ENCODE measurements around the gene VASP.

The VASP gene

DNA sequence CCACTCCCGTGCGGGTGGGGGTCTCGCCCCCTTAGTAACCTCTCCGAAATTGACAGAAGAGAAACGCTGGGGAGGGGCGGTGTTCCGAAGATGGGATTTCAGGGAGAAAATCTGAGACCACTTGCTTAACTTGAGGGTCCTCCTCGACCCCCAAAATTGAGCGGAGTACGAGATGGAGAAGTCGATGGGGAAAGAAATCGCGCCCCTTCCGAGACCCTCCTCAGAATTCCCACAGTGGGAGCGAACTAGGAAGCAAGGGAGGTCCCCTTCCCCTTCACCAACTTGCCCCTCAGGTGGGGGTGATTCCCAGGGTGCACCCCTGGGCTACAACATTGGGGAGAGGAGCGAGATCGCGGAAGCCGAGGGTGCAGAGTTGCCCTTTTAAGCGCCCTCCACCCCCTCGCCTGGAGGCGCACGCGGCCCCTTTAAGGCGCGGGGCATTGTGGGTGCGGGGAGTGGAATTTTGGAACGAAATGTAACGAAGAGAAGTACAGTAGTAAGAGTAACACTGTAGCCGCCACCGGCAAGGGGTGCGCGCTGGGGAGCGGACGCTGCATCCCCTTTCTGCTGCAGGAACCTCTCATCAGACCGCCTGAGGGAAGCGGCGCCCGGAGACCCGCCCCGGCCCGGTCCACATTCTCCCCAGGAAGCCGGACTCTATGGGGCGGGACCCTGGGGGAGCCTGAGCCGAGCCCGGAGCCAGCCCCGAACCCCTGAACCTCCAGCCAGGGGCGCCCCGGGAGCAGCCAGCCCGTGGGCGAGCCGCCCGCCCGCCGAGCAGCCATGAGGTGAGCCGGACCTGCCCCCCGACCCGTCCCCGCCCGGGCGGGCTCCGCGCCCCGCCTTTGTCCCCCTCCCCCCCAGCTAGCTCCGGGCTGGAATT is at the start of gene VASP:
Gene VASP (plus strand): TSS at position 491 of the 883 bp plus-strand sequence. CDS start 293 bp downstream, at position 784.
- DNase-seq, result peak; percentile 88 to 90
- no peak for TF ChIP-seq GATA1 (IDR thresholded peaks at IDR 0.05; ENCODE audit: low read depth, low read length)
- peak; percentile 93 for TF ChIP-seq POLR2A (IDR thresholded peaks at IDR 0.05; ENCODE audit: low read length)

DNA sequence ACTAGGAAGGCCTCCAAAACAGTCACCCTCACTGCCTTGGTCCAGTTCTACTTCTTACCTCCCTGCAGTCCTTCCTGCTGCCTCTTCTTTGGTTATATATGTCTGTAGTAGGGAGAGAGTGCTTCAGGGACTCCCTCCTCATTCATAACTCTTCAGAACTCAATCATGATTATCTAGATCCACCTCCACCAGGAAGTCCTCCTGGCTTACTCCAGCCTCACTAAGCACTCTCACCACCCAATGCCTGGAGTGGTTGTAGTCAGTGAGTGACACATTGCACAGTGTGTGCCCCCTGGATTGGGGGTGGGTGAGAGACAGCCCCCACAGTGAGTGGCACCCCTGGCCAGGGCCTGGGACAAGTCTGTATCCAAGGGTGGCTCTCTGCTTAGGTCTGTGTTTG is 49.5 kb upstream of the VASP start:
- TF ChIP-seq POLR2A (IDR thresholded peaks at IDR 0.05; ENCODE audit: low read length), result no peak
- no peak for TF ChIP-seq GATA1 (IDR thresholded peaks at IDR 0.05; ENCODE audit: low read depth, low read length)
- DNase-seq, result no peak

GRCh38 chr19:45460807-45461347 is 46.4 kb upstream of the VASP start:
- TF ChIP-seq POLR2A (IDR thresholded peaks at IDR 0.05; ENCODE audit: low read length), result no peak
- no peak for TF ChIP-seq GATA1 (IDR thresholded peaks at IDR 0.05; ENCODE audit: low read depth, low read length)
- no peak for DNase-seq

DNA sequence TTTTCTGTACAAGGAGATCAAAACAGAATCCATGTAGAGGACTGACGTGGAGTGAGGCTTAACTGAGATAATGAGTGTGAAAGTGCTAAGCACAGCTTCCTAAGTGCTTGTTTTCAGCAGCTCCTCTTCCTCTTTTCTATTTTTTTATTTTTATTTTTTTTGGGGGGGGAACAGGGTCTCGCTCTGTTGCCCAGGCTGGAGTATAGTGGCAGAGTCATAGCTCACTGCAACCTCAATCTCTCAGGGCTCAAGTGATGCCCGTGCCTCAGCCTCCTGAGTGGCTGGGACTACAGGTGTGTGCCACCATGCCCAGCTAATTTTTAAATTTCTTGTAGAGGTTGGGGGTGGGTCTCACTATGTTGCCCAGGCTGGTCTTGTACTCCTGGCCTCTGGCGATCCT is 45.1 kb upstream of the VASP start:
- TF ChIP-seq POLR2A (IDR thresholded peaks at IDR 0.05; ENCODE audit: low read length) (no peak), GATA1 (IDR thresholded peaks at IDR 0.05; ENCODE audit: low read depth, low read length) (no peak)
- no peak for DNase-seq

DNA sequence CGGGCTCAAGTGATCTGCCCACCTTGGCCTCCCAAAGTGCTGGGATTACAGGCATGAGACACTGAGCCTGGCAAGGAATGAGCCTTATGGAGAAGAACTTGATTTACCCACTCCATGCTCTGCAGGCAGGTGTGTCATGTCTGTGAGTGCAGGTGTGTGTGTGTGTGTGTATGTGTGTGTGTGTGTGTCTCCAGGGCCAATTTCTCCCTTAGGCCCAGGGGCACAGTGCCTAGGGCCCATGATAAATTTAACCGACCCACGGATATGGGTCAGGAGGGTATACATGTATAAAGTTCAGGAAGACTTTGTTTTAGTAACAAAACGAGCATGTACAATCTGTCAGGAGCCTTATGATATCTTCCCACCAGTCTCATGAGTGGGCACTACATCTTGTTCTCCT is 44.0 kb upstream of the VASP start:
- TF ChIP-seq GATA1 (IDR thresholded peaks at IDR 0.05; ENCODE audit: low read depth, low read length) (no peak), POLR2A (IDR thresholded peaks at IDR 0.05; ENCODE audit: low read length) (no peak)
- no peak for DNase-seq

DNA sequence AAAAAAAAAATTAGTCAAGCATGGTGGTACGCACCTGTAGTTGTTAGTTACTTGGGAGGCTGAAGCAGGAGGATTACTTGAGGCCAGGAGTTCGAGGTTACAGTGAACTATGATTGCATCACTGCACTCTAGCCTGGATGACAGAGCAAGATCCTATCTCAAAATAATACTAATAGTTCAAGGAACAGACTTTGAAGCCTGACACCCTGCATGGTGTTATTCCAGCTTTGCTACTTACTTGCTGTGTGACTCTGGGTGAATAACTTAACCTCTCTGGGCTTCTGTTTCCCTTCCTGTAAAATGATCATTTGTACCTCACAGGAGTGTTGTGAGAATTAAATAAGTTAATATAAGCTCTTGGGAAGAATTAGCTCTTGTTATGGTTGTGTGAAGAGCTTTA is 43.0 kb upstream of the VASP start:
- DNase-seq, result peak; percentile 55 to 56

DNA sequence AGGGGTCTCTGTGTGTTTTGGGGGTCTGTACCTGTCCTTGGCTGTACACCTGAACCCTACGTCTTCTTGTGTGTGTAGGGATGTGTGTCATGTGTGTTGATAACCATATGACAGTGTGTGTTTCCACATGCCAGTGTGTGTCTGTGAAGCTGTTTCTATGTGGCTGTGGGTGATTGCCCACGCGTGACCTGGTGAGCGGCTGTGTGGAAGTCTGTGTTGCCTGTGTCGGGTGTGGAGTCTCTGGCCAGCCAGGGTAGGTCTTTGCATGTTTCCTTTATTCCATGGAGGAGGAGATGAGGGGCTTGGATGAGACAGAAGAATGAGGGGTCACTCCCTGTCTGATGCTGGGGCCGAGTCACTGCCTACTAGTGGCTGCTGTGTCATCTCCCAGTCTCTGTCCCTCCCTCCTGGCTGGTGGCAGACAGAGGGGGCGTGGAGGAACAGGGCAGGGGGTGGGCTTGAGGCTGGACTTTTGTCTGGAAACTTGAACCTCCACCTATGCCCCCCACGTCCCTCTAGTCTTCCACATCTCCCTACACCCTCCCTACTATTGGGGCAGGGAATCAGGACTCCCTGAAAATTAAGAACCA is 42.3 kb upstream of the VASP start:
- TF ChIP-seq GATA1 (IDR thresholded peaks at IDR 0.05; ENCODE audit: low read depth, low read length) (no peak), POLR2A (IDR thresholded peaks at IDR 0.05; ENCODE audit: low read length) (no peak)
- peak; percentile 29 to 50 for DNase-seq

More for the DNA sequence above, 43.0 kb upstream of the VASP start:
- no peak for TF ChIP-seq GATA1 (IDR thresholded peaks at IDR 0.05; ENCODE audit: low read depth, low read length)
- TF ChIP-seq POLR2A (IDR thresholded peaks at IDR 0.05; ENCODE audit: low read length), result no peak

- TF ChIP-seq POLR2A (IDR thresholded peaks at IDR 0.05; ENCODE audit: low read length), result no peak
- no peak for TF ChIP-seq GATA1 (IDR thresholded peaks at IDR 0.05; ENCODE audit: low read depth, low read length)
- DNase-seq, result peak in 1 of 2 experiments; percentile 68
These were observed 40.2 kb upstream of the VASP start for GRCh38 chr19:45467115-45467455.

- TF ChIP-seq GATA1 (IDR thresholded peaks at IDR 0.05; ENCODE audit: low read depth, low read length) (no peak), POLR2A (IDR thresholded peaks at IDR 0.05; ENCODE audit: low read length) (peak; percentile 90)
- DNase-seq, result peak; percentile 95 to 98
These were observed 39.7 kb upstream of the VASP start, which contains the start of gene FOSB for GRCh38 chr19:45467456-45468158. Gene FOSB (plus strand): TSS chr19:45467996. CDS start chr19:45468587, 591 bp downstream.

GRCh38 chr19:45468159-45468651 is 39.1 kb upstream of the VASP start:
- no peak for TF ChIP-seq GATA1 (IDR thresholded peaks at IDR 0.05; ENCODE audit: low read depth, low read length)
- TF ChIP-seq POLR2A (IDR thresholded peaks at IDR 0.05; ENCODE audit: low read length), result peak; percentile 72
- DNase-seq, result peak; percentile 73 to 81

- peak; percentile 79 to 84 for DNase-seq
- TF ChIP-seq GATA1 (IDR thresholded peaks at IDR 0.05; ENCODE audit: low read depth, low read length) (no peak), POLR2A (IDR thresholded peaks at IDR 0.05; ENCODE audit: low read length) (no peak)
These were observed 38.5 kb upstream of the VASP start for GRCh38 chr19:45468803-45469131.

- peak; percentile 94 for TF ChIP-seq POLR2A (IDR thresholded peaks at IDR 0.05; ENCODE audit: low read length)
- TF ChIP-seq GATA1 (IDR thresholded peaks at IDR 0.05; ENCODE audit: low read depth, low read length), result no peak
These were observed 37.9 kb upstream of the VASP start for GRCh38 chr19:45469132-45469944.

More at GRCh38 chr19:45469132-45469944, 37.9 kb upstream of the VASP start:
- DNase-seq, result peak; percentile 96
